H1 (cell line): Measurements from ENCODE around the gene OR10G3.

Experiments
- CHD7 ChIP-seq: fragments of 300-600 bp; sonication (generic); IDR thresholded peaks from 2 replicates; pipeline ENCODE4 v1.7.1; 2012; ENCODE audit warnings: low read length, moderate library complexity, mild to moderate bottlenecking, inconsistent platforms; ENCODE audit not compliant: insufficient replicate concordance
- CREB1 ChIP-seq: IDR thresholded peaks from 2 replicates; pipeline ENCODE4 v1.6.1; 2012; ENCODE audit warnings: inconsistent platforms
- CTCF ChIP-seq, 3 experiments: IDR thresholded peaks; 1 replicate in 2 of 3; 2 replicates in 1 of 3; pipeline versions ENCODE4 v1.5.1 to v1.6.1; 2011; ENCODE audit warnings: low read length in 3 of 3, mild to moderate bottlenecking in 3 of 3, inconsistent platforms in 2 of 3, low read depth in 1 of 3, moderate library complexity in 1 of 3; ENCODE audit not compliant: insufficient read depth in 1 of 3; ENCODE audit errors: control extremely low read depth in 1 of 3
- EP300 ChIP-seq, 2 experiments: IDR thresholded peaks; 1 replicate in 1 of 2; 2 replicates in 1 of 2; pipeline ENCODE4 v1.6.1; 2011 to 2012; ENCODE audit warnings: low read depth in 2 of 2, low read length in 2 of 2, mild to moderate bottlenecking in 2 of 2, borderline replicate concordance in 1 of 2, inconsistent platforms in 1 of 2, moderate library complexity in 1 of 2
- EZH2 ChIP-seq: fragments of 200-600 bp; sonication (generic); IDR thresholded peaks from 2 replicates; pipeline ENCODE4 v1.7.1; 2012; ENCODE audit warnings: low read depth, mild to moderate bottlenecking, moderate library complexity, low read length, inconsistent platforms; ENCODE audit not compliant: severe bottlenecking
- JUND ChIP-seq: IDR thresholded peaks from 2 replicates; pipeline ENCODE4 v1.6.1; 2011; ENCODE audit warnings: mild to moderate bottlenecking, improper control_type of control experiment, low read length
- POLR2A ChIP-seq, 2 experiments: IDR thresholded peaks; 1 replicate in 1 of 2; 2 replicates in 1 of 2; pipeline ENCODE4 v1.6.1; 2011; ENCODE audit warnings: low read depth in 2 of 2, low read length in 2 of 2, mild to moderate bottlenecking in 2 of 2; ENCODE audit errors: control extremely low read depth in 1 of 2
- POLR2AphosphoS5 ChIP-seq: IDR thresholded peaks from 2 replicates; pipeline ENCODE4 v1.6.1; 2011; ENCODE audit warnings: low read depth, low read length
- RBBP5 ChIP-seq: IDR thresholded peaks from 2 replicates; pipeline ENCODE4 v1.7.1; 2012; ENCODE audit warnings: low read depth, mild to moderate bottlenecking, inconsistent platforms, low read length, moderate library complexity, borderline replicate concordance
- SIRT6 ChIP-seq: IDR thresholded peaks from one replicate; pipeline ENCODE4 v1.7.1; 2012; ENCODE audit warnings: low read length, inconsistent platforms
- SIX5 ChIP-seq: IDR thresholded peaks from 2 replicates; pipeline ENCODE4 v1.6.1; 2011; ENCODE audit warnings: mild to moderate bottlenecking, low read depth, low read length
- SRF ChIP-seq: IDR thresholded peaks from 2 replicates; pipeline ENCODE4 v1.6.1; 2011; ENCODE audit warnings: mild to moderate bottlenecking, low read depth, low read length, moderate library complexity
- TCF12 ChIP-seq: IDR thresholded peaks from 2 replicates; pipeline ENCODE4 v1.6.1; 2011; ENCODE audit warnings: low read depth, mild to moderate bottlenecking, low read length

- TF ChIP-seq TCF12, result peak; percentile 93
- no peak for TF ChIP-seq CTCF (IDR thresholded peaks at IDR 0.05; ENCODE audit: control extremely low read depth in 1 of 3, insufficient read depth in 1 of 3, low read depth in 1 of 3, low read length in 3 of 3)
- no peak for TF ChIP-seq JUND
- no peak for TF ChIP-seq SRF
- TF ChIP-seq POLR2A (IDR thresholded peaks at IDR 0.05; ENCODE audit: control extremely low read depth in 1 of 2, low read depth in 2 of 2, low read length in 2 of 2), result peak; percentile 36 to 85
- no peak for TF ChIP-seq SIX5
- peak in 1 of 2 experiments; percentile 87; a peak in 1 of 3 replicates for TF ChIP-seq EP300 (IDR thresholded peaks at IDR 0.05; ENCODE audit: borderline replicate concordance in 1 of 2, low read depth in 2 of 2, low read length in 2 of 2)
- TF ChIP-seq POLR2AphosphoS5, result peak; percentile 70
- peak; percentile 51; the same call in 1 of the 2 replicates for TF ChIP-seq RBBP5
- 0 out of 2 replicates have a peak, but pooled peaks have one; percentile 41 for TF ChIP-seq CREB1
- TF ChIP-seq CHD7, result no peak
- TF ChIP-seq EZH2, result no peak
- TF ChIP-seq SIRT6, result no peak
Measured at GRCh38 chr14:21525962-21526671, 53.8 kb downstream of the OR10G3 start, which contains the start of gene SALL2.
